Mammary epithelial cell (primary cell): ENCODE measurements around the gene PHKA1.
"Not testable (repeated sequence)": the region's sequence is repeated elsewhere in the genome, so short reads cannot be mapped to it uniquely, and the experiment has no call there.

Experiments used
- EZH2 ChIP-seq: IDR thresholded peaks from 2 replicates; pipeline ENCODE4 v1.6.1; 2012; ENCODE audit warnings: low read length, inconsistent platforms, borderline replicate concordance
- TF ChIP-seq, protein P1 (sequence below), 2 donors: IDR thresholded peaks in 1 of 2; conservative IDR thresholded peaks in 1 of 2; 2 replicates each; pipeline ENCODE4 v1.5.1; 2011 to 2012; ENCODE audit warnings: inconsistent platforms in 2 of 2, low read length in 2 of 2, mild to moderate bottlenecking in 2 of 2, control low read depth in 1 of 2, low read depth in 1 of 2; ENCODE audit not compliant: insufficient read depth in 1 of 2; ENCODE audit errors: extremely low read depth in 1 of 2

DNA sequence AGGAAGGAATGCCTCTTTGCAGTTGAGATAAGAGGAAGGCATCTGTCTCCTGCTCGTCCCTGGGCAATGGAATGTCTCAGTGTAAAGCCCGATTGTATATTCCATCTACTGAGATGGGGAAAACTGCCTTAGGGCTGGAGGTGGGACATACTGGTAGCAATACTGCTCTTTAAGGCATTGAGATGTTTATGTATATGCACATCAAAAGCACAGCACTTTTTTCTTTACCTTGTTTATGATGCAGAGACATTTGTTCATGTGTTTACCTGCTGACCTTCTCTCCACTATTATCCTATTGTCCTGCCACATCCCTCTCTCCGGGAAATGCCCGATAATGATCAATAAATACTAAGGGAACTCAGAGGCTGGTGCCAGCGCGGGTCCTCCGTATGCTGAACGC is 19.5 kb upstream of the PHKA1 start:
- TF ChIP-seq, protein P1, sequence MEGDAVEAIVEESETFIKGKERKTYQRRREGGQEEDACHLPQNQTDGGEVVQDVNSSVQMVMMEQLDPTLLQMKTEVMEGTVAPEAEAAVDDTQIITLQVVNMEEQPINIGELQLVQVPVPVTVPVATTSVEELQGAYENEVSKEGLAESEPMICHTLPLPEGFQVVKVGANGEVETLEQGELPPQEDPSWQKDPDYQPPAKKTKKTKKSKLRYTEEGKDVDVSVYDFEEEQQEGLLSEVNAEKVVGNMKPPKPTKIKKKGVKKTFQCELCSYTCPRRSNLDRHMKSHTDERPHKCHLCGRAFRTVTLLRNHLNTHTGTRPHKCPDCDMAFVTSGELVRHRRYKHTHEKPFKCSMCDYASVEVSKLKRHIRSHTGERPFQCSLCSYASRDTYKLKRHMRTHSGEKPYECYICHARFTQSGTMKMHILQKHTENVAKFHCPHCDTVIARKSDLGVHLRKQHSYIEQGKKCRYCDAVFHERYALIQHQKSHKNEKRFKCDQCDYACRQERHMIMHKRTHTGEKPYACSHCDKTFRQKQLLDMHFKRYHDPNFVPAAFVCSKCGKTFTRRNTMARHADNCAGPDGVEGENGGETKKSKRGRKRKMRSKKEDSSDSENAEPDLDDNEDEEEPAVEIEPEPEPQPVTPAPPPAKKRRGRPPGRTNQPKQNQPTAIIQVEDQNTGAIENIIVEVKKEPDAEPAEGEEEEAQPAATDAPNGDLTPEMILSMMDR (conservative IDR thresholded peaks at IDR 0.05 in 1 of 2, IDR thresholded peaks at IDR 0.05 in 1 of 2; ENCODE audit: extremely low read depth in 1 of 2, insufficient read depth in 1 of 2, low read depth in 1 of 2, low read length in 2 of 2): not testable (repeated sequence)
- not testable (repeated sequence) for TF ChIP-seq EZH2
